Camera-type eye (tissue), 1 donor: ENCODE measurements around the gene KCNK6. TPM values are rescaled to one million over a fixed set of nuclear protein-coding genes. Genes with fewer than 3 reads are reported as not detected.

Source experiments
- total RNA-seq: library from RNA; depleted of rRNA; stranded (reverse); fragments of >200 nt; gene quantifications from one replicate; pipeline ENCODE4 v1.2.3, GENCODE V29; 2014

KCNK6 gene
- 2.4 TPM for total RNA-seq

GRCh38 chr19:38319421-38320258 lies at the start of gene KCNK6:
KCNK6 (plus strand) TSS chr19:38319845; CDS start chr19:38319951, 106 bp downstream.

GRCh38 chr19:38303517-38304351 lies 15.9 kb upstream of the KCNK6 start, which contains the start of gene C19orf33:
C19orf33 (plus strand) TSS chr19:38304251; CDS start chr19:38304262, 11 bp downstream.

GRCh38 chr19:38315657-38316476 lies 3.8 kb upstream of the KCNK6 start, which contains the start of gene YIF1B:
YIF1B (minus strand) TSS chr19:38315947; CDS start chr19:38315917, 30 bp downstream.

DNA sequence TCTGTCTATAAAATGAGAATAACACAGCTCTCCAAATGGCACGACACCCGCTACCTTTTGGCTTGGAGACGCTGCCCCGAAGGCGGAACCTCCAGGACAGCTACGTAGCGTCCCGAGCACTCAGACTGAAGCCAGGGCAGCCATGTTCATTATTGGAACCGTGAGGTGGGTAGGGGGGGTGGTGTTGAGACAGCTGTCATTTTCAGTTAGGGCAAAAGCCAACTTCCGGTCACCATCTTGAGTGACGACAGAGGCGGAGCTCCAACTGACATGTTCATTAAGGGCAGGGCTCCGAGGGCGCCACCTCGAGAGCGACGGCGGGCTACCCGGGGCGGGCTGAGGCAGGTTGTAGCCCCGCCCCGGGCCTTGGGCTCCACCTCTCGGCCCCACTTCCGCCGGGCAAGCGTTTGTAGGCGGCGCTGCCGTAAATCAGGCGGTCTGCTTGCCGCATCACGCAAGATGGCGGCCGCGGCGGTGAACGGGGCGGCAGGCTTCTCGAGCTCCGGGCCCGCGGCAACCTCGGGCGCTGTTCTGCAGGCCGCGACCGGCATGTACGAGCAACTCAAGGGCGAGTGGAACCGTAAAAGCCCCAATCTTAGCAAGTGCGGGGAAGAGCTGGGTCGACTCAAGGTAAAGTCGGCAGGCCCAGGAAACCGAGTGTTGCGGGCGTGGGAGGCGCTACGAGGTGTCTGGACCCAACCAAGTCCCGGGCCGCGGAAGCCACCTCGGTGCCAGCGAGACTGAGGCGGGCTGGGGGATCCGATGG lies 54.9 kb downstream of the KCNK6 start, which contains the start of gene PSMD8:
Gene PSMD8, plus strand, starts transcription at position 240 of the 766 bp plus-strand sequence. Its CDS starts 31 bp downstream, at position 271.

Other genes starting within 250 kb of the KCNK6 start
- gene DPF1, start 95.6 kb upstream of the KCNK6 start, total RNA-seq = 7.5 TPM
- 4.7 TPM for gene PPP1R14A, start 63.5 kb upstream of the KCNK6 start, total RNA-seq
- gene SPINT2, start 55.3 kb upstream of the KCNK6 start, total RNA-seq = 64.4 TPM
- 9.2 TPM for gene C19orf33, start 15.6 kb upstream of the KCNK6 start, total RNA-seq
- 24.0 TPM for gene YIF1B, start 3.9 kb upstream of the KCNK6 start, total RNA-seq
- 3.4 TPM for gene CATSPERG, start 16.0 kb downstream of the KCNK6 start, total RNA-seq
- 116 TPM for gene PSMD8, start 54.7 kb downstream of the KCNK6 start, total RNA-seq
- gene GGN, start 68.2 kb downstream of the KCNK6 start, total RNA-seq = 0.16 TPM
- gene SPRED3, start 68.9 kb downstream of the KCNK6 start, total RNA-seq = 0.38 TPM
- 18.5 TPM for gene FAM98C, start 83.2 kb downstream of the KCNK6 start, total RNA-seq
- gene RASGRP4, start 106.4 kb downstream of the KCNK6 start, total RNA-seq = 0.93 TPM
- 20.4 TPM for gene RYR1, start 113.8 kb downstream of the KCNK6 start, total RNA-seq